Anterior cingulate cortex (tissue), 58 donors: ENCODE results near the gene SERPINB12.

Source experiments
- DNase-seq, 58 donors: peaks; one replicate each; lab custom pipeline; 2025; lab: John Stamatoyannopoulos, UW

Gene SERPINB12

DNA sequence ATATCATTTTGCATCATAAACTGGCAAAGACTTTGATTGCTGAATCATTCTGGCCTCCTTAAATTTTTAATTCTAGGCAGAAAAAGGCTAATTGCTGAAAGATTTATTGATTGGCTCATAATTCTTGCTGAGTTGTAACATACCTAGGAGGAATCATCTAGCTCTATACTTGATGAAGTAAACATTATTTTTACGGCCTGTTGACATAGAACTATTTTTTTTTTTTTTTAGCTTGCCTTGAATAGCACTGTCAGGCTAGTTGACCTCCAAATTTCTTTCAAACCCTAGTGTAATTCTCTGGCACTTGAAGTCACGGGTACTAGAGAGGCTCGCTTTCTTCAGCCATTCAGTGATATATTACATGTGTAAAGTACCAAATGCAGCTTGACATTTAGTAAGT is 2.8 kb downstream of the SERPINB12 start:
- DNase-seq = no peak

GRCh38 chr18:63550068-63550467 is 7.9 kb downstream of the SERPINB12 start:
- DNase-seq = no peak

- DNase-seq = no peak
Measured at GRCh38 chr18:63551769-63552168, 9.6 kb downstream of the SERPINB12 start.

DNA sequence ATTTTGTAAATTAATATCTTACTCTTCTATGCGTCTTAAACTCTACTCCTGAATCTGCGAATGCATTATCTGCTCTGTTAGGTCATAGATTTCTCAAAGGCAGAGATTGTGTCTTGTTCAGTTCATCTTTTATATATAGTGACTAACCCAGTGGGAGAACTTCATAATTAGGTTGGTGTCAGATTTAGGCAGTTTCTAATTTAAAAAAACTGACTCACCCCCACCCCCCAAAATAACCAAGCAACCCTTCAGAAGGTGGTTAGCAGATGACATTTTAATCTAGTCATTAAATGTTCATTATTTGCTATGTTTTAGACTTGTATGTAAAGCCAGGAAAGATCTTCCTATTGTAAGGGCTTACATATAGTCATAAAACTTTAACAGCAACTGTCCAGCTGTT is 10.4 kb downstream of the SERPINB12 start:
- DNase-seq = no peak

- peak in 1 of 58 donors; percentile 2 for DNase-seq
Measured at GRCh38 chr18:63553081-63553480, 10.9 kb downstream of the SERPINB12 start.

GRCh38 chr18:63559567-63560491 is 17.7 kb downstream of the SERPINB12 start:
- DNase-seq = no peak

GRCh38 chr18:63562284-63562683 is 20.1 kb downstream of the SERPINB12 start:
- DNase-seq = no peak

DNA sequence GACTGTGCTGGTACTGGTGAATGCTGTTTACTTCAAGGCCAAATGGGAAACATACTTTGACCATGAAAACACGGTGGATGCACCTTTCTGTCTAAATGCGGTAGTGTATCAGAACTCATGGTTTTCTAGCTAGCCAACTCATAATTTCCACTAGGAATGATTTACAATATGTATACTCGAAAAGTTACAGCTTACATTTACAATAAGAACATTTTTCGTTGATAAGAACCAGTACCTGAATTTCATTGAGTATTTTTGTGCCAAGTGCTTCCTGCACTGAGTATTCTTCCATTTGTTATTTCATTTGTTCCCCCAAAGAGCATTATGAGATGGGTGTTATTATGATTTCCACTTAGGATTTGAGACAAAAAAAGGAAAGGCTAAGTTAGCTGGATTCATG is 21.9 kb downstream of the SERPINB12 start:
- DNase-seq = no peak

GRCh38 chr18:63564561-63564960 is 22.4 kb downstream of the SERPINB12 start:
- no peak for DNase-seq

DNA sequence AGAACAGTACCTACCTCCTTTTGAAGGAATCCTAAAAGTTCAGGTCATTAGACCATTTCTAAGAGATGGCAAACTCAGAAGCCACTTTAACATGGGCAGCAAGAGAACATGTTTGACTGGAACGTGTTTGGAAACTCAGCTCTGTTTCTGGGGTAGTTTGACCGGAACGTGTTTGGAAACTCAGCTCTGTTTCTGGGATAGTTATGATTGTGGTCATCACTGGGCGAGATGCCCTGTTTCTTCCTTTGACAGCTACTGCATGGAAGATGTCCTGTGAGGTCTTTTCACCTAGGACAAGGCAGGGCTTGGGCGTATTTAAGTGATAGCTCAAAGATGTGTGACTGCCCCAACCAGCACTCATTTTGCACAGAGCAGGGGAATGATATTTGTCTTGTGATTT is 25.1 kb downstream of the SERPINB12 start:
- no peak for DNase-seq

DNA sequence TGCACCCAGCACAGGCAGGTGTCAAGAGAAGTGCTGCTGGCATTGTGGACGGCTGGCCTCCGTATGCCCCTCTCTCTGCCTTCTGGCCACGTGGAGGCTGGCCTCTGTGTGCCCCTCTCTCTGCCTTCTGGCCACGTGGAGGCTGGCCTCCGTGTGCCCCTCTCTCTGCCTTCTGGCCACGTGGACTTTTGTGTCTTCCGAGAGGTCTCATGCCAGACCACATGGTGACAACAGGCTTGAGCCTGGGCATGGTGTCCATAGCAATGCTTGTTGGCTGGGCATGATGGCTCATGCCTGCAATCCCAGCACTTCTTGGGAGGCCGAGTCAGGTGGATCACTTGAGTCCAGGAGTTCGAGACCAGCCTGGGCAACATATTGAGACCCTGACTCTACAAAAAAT is 25.7 kb downstream of the SERPINB12 start:
- DNase-seq = no peak

- no peak for DNase-seq
Measured at GRCh38 chr18:63570721-63571120, 28.6 kb downstream of the SERPINB12 start.

- no peak for DNase-seq
Measured at GRCh38 chr18:63575681-63576080, 33.5 kb downstream of the SERPINB12 start.

- DNase-seq = no peak
Measured at GRCh38 chr18:63578357-63578958, 36.3 kb downstream of the SERPINB12 start.

DNA sequence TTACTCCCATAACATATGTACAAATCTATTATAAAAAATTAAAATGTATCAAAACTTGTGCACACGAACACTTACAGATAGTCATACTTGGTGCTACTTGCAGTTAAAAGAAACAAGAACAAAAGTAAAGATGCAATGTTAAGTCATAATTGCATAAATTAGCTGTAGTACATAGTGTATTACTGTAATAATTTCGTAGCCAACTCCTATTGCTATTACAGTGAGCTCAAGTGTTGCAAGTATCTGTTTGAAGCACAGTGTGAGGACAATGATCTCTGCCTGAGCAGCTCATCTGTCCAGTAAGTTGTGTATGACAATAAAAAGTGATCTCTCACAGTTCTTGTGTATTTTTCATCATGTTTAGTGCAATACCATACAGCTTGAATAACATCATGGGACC is 37.4 kb downstream of the SERPINB12 start:
- DNase-seq = no peak

GRCh38 chr18:63585988-63586387 is 43.8 kb downstream of the SERPINB12 start:
- DNase-seq = no peak

DNA sequence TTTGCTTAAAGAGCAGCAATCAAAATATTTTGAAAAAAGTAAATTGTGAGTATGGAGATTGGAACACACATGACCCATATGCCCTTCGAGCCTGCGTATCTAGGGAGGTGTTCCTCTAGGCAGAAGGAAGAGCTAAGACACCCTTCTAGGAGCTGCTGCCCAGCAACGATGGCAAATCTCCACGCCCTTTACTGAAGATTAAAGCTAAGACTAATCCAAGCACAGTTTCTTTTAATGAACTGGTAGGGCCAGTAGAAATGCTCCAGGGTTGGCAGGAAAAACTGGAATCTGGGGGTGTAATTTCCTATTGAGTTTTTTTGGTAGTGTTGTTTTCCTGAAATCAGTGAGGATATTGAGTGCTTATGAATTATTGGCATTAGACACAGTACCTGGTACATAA is 44.3 kb downstream of the SERPINB12 start:
- peak in 2 of 58 donors; percentile 8 to 18 for DNase-seq

DNA sequence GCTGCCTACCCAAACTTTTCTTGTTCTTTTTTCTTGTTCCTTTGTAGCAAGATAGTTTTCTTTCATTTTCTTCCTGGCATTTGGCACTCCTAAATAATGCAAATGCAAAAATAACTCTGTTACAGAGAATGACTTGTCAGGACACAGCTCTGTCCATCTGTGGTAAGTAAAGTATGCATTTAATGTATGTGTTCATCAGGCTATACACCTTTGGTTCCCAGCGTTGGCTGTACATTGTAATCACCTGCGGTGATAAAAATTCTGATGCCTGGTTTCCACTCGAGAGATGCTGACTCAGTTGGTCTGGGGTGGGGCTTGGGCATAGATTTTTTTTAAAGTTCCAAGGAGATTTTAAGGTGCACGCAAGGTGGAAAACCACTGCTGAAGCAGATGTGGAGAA is 44.8 kb downstream of the SERPINB12 start, which contains the start of gene SERPINB13:
Gene SERPINB13, plus strand, starts transcription at position 378 of the 400 bp plus-strand sequence. CDS start 1,325 bp downstream, outside the sequence.
- DNase-seq = no peak

- no peak for DNase-seq
Measured at GRCh38 chr18:63588909-63589308, 46.7 kb downstream of the SERPINB12 start.

DNA sequence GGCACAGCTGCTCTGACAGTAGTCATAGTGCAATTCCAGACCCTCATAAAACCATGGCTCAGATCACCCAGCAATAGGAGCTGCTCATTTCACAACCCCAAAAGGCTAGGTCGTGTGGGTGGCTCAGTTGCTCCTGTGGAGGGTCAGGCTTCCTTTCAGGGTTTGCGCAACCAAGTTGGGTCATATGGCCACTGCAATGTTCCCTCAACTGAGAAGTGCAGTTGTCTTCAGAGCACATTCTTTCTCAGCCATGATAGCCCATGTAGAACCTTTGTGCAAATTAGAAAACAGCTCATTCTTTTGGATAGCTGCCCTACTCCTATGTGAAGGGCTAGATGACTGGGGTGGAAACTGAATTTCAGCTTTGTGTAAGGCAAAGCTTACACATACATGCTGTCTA is 48.2 kb downstream of the SERPINB12 start:
- no peak for DNase-seq

DNA sequence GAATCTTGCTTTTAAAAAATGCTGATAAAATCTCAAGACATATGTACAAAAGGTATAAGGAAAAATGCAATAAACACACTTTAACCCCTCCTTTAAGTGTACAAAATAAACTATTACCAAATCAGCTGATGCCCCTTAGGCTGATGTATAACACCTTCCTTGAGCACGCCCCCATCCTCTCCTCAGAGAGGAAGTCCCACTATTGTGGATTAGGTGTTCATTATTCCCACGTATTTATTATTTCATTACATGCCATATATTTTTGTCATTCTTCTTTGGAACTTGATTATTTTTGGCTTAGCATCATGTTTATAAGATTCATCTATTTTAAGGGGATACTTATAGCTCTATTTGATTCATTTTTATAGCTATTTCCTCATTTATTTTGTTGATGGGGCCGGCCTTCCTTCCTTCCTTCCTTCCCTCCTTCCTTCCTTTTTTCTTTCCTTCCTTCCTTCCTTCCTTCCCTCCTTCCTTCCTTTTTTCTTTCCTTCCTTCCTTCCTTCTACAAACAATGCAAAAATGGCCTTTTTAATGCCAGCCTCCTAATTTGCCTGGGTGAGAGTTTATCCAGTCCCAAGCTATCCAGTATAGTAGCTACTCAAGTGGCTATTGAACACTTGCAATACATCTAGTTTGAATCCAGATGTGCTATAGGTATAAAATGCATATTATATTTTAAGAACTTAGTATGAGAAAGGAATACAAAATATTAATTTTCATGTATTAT is 49.0 kb downstream of the SERPINB12 start:
- DNase-seq = no peak
